A549 (cell line): Measurements from ENCODE around the gene SPTBN4.

Experiments
- CTCF ChIP-seq: fragments of >200 bp; sonication (Bioruptor Twin); formaldehyde crosslinking; IDR thresholded peaks from 3 replicates; pipeline ENCODE4 v1.5.1; 2016
- EP300 ChIP-seq, 2 experiments: fragments of >200 bp; sonication (Bioruptor Twin); formaldehyde crosslinking; IDR thresholded peaks; 2 replicates in 1 of 2; 3 replicates in 1 of 2; pipeline ENCODE4 v1.6.1; 2016 to 2017
- RAD21 ChIP-seq, 2 experiments: fragments of >200 bp in 1 of 2; sonication (Bioruptor Twin) in 1 of 2; formaldehyde crosslinking in 1 of 2; IDR thresholded peaks in 1 of 2; conservative IDR thresholded peaks in 1 of 2; 2 replicates in 1 of 2; 3 replicates in 1 of 2; pipeline ENCODE4 v1.6.1; 2012 to 2018; ENCODE audit warnings: inconsistent platforms in 1 of 2
- USF2 ChIP-seq: fragments of 450-650 bp; IDR thresholded peaks from 2 replicates; pipeline ENCODE4 v1.6.1; 2014; ENCODE audit warnings: antibody characterized with exemption

- TF ChIP-seq USF2, result no peak
- TF ChIP-seq CTCF, result no peak
- no peak for TF ChIP-seq EP300 (IDR thresholded peaks at IDR 0.05)
- no peak for TF ChIP-seq RAD21 (conservative IDR thresholded peaks at IDR 0.05 in 1 of 2, IDR thresholded peaks at IDR 0.05 in 1 of 2)
Measured at GRCh38 chr19:40419780-40420179, 47.0 kb upstream of the SPTBN4 start.
